Keratinocyte (primary cell): Measurements from ENCODE around the gene PABPN1. TPM values are rescaled to one million over a fixed set of nuclear protein-coding genes. Genes with fewer than 3 reads are reported as not detected.
"Not testable (repeated sequence)": the region's sequence is repeated elsewhere in the genome, so short reads cannot be mapped to it uniquely, and the experiment has no call there.

Source experiments
- DNase-seq: peaks from one replicate; pipeline ENCODE4 v3.0.0-alpha.2; 2011; ENCODE audit warnings: low read depth, missing footprints, low spot score
- FAIRE-seq: peaks from 2 replicates; lab custom pipeline; 2011; peaks lifted over from hg19 to GRCh38; lab: Jason Lieb, UNC
- H2AFZ ChIP-seq: 2 replicates; pipeline ENCODE4 v1.6.0; 2012; ENCODE audit warnings: low read length, control low read depth, inconsistent platforms; ENCODE audit not compliant: control insufficient read depth
- H3K27ac ChIP-seq: 2 replicates; pipeline ENCODE4 v1.5.1; 2011; ENCODE audit warnings: low read length; ENCODE audit not compliant: control insufficient read depth, insufficient read depth
- H3K27me3 ChIP-seq: 3 replicates; pipeline ENCODE4 v1.6.0; 2011; ENCODE audit warnings: low read length; ENCODE audit not compliant: control insufficient read depth, insufficient read depth; ENCODE audit errors: extremely low read depth
- H3K36me3 ChIP-seq, 2 experiments: 2 replicates in 1 of 2; 3 replicates in 1 of 2; pipeline ENCODE4 v1.5.1; 2011; ENCODE audit warnings: low read length in 2 of 2, mild to moderate bottlenecking in 1 of 2; ENCODE audit not compliant: control insufficient read depth in 2 of 2, insufficient read depth in 2 of 2; ENCODE audit errors: extremely low read depth in 1 of 2
- H3K4me1 ChIP-seq: 3 replicates; pipeline ENCODE4 v1.5.1; 2011; ENCODE audit warnings: low read length; ENCODE audit not compliant: control insufficient read depth, insufficient read depth; ENCODE audit errors: extremely low read depth
- H3K4me2 ChIP-seq: 3 replicates; pipeline ENCODE4 v1.6.0; 2011; ENCODE audit warnings: low read depth, low read length; ENCODE audit not compliant: control insufficient read depth, insufficient read depth; ENCODE audit errors: extremely low read depth
- H3K4me3 ChIP-seq, 3 experiments: fragments of 200-600 bp in 1 of 3; sonication (generic) in 1 of 3; 2 replicates in 2 of 3; 3 replicates in 1 of 3; pipeline ENCODE4 v1.5.1; 2011 to 2016; ENCODE audit warnings: low read length in 3 of 3, mild to moderate bottlenecking in 3 of 3, control low read depth in 2 of 3, inconsistent platforms in 1 of 3, low read depth in 1 of 3, mixed read lengths in 1 of 3, mixed run types in 1 of 3, moderate library complexity in 1 of 3; ENCODE audit not compliant: control insufficient read depth in 2 of 3, insufficient read depth in 2 of 3; ENCODE audit errors: extremely low read depth in 1 of 3
- H3K79me2 ChIP-seq: 2 replicates; pipeline ENCODE4 v1.6.0; 2012; ENCODE audit warnings: low read length; ENCODE audit not compliant: control insufficient read depth, insufficient read depth
- H3K9ac ChIP-seq: 3 replicates; pipeline ENCODE4 v1.6.0; 2011; ENCODE audit warnings: low read length; ENCODE audit not compliant: control insufficient read depth, insufficient read depth; ENCODE audit errors: extremely low read depth
- H3K9me1 ChIP-seq: 3 replicates; pipeline ENCODE4 v1.6.0; 2011; ENCODE audit warnings: low read length; ENCODE audit not compliant: control insufficient read depth, insufficient read depth; ENCODE audit errors: extremely low read depth
- H3K9me3 ChIP-seq: 2 replicates; pipeline ENCODE4 v1.5.1; 2012; ENCODE audit warnings: low read depth, low read length; ENCODE audit not compliant: control insufficient read depth
- H4K20me1 ChIP-seq: 3 replicates; pipeline ENCODE4 v1.6.0; 2011; ENCODE audit warnings: low read length; ENCODE audit not compliant: control insufficient read depth, insufficient read depth; ENCODE audit errors: extremely low read depth
- CTCF ChIP-seq, 3 experiments: IDR thresholded peaks in 1 of 3; conservative IDR thresholded peaks in 1 of 3; optimal IDR thresholded peaks in 1 of 3; 2 replicates in 2 of 3; 3 replicates in 1 of 3; pipeline versions ENCODE3 to v1.5.1; 2011; ENCODE audit warnings: low read length in 3 of 3, mild to moderate bottlenecking in 3 of 3, moderate library complexity in 2 of 3, control low read depth in 1 of 3, inconsistent platforms in 1 of 3; ENCODE audit not compliant: insufficient read depth in 2 of 3; ENCODE audit errors: extremely low read depth in 1 of 3
- EZH2 ChIP-seq: IDR thresholded peaks from one replicate; pipeline ENCODE4 v1.6.1; 2012; ENCODE audit warnings: inconsistent platforms, mild to moderate bottlenecking, low read length, moderate library complexity
- dilution Hi-C: fragments of 300-500 bp; cut with MboI; formaldehyde crosslinking; loops from one replicate; pipeline ENCODE4 v1.7.0; 2020; ENCODE audit warnings: low sequenced_read_pairs; ENCODE audit not compliant: extremely low pct_ligation_motif_present
- polyA plus RNA-seq, 5 experiments: library from polyadenylated mRNA; depleted of rRNA in 3 of 5; stranded (reverse) in 3 of 5; stranded (forward) in 1 of 5; unstranded in 1 of 5; fragments of >200 nt; gene quantifications; 1 replicate in 1 of 5; 2 replicates in 3 of 5; 3 replicates in 1 of 5; pipeline versions ENCODE4 v1.2.1 to v1.2.3, GENCODE V29; 2011 to 2012; ENCODE audit warnings: missing spikeins in 2 of 5, low read depth in 1 of 5, low replicate concordance in 1 of 5

The PABPN1 gene
- polyA plus RNA-seq, 1 donor (not counting 4 experiments of a cell fraction or from before 2014, with no cell fraction given) = 185 TPM

GRCh38 chr14:23277189-23277588 lies 44.1 kb upstream of the PABPN1 start:
- H3K27me3 ChIP-seq = no peaks in the 10 kb centered on the region
- no peaks in the 10 kb centered on the region for H3K9me3 ChIP-seq
- DNase-seq (no peak), FAIRE-seq (no peak)
- no peak overlapping the region for H2AFZ ChIP-seq
- H4K20me1 ChIP-seq = no peaks in the 10 kb centered on the region
- no peak for TF ChIP-seq CTCF (optimal IDR thresholded peaks at IDR 0.05 in 1 of 3, IDR thresholded peaks at IDR 0.05 in 1 of 3, conservative IDR thresholded peaks at IDR 0.05 in 1 of 3; ENCODE audit: extremely low read depth in 1 of 3, insufficient read depth in 2 of 3, low read length in 3 of 3)
- no peak for TF ChIP-seq EZH2
- H3K79me2 ChIP-seq = peaks cover 18% of the 10 kb centered on the region
- H3K27ac ChIP-seq = no peak overlapping the region
- H3K9ac ChIP-seq = no peak overlapping the region
- no peak overlapping the region for H3K4me3 ChIP-seq
- no peaks in the 10 kb centered on the region for H3K9me1 ChIP-seq
- peaks cover 13 to 14% of the 10 kb centered on the region in 2 experiments for H3K36me3 ChIP-seq
- no peak overlapping the region for H3K4me2 ChIP-seq
- H3K4me1 ChIP-seq = no peaks in the 10 kb centered on the region
- dilution Hi-C loops = no loop called here

- H3K36me3 ChIP-seq = peaks cover 15% of the 10 kb centered on the region in 2 experiments
- H3K4me1 ChIP-seq, H3K9me1 ChIP-seq, DNase-seq, H3K9me3 ChIP-seq, FAIRE-seq, H3K27ac ChIP-seq, H3K4me2 ChIP-seq, dilution Hi-C loops, H3K9ac ChIP-seq, H4K20me1 ChIP-seq, H3K4me3 ChIP-seq, H2AFZ ChIP-seq, H3K27me3 ChIP-seq: not testable (repeated sequence)
- peaks cover 26% of the 10 kb centered on the region for H3K79me2 ChIP-seq
Measured at GRCh38 chr14:23277928-23278327, 43.3 kb upstream of the PABPN1 start.

GRCh38 chr14:23281247-23281646 lies 40.0 kb upstream of the PABPN1 start:
- Histone ChIP-seq H3K27me3 (no peaks in the 10 kb centered on the region), H2AFZ (no peak overlapping the region), H3K9ac (no peak overlapping the region), H3K4me1 (peaks cover 6% of the 10 kb centered on the region), H3K36me3 (peaks cover 10 to 14% of the 10 kb centered on the region in 2 experiments), H3K9me1 (no peaks in the 10 kb centered on the region), H3K79me2 (peaks cover 52% of the 10 kb centered on the region), H3K27ac (no peak overlapping the region), H3K4me2 (no peak overlapping the region), H4K20me1 (no peaks in the 10 kb centered on the region), H3K4me3 (no peak overlapping the region), H3K9me3 (no peaks in the 10 kb centered on the region)
- dilution Hi-C loops = no loop called here
- no peak for DNase-seq
- no peak for FAIRE-seq
- TF ChIP-seq CTCF (optimal IDR thresholded peaks at IDR 0.05 in 1 of 3, IDR thresholded peaks at IDR 0.05 in 1 of 3, conservative IDR thresholded peaks at IDR 0.05 in 1 of 3; ENCODE audit: extremely low read depth in 1 of 3, insufficient read depth in 2 of 3, low read length in 3 of 3) (no peak), EZH2 (no peak)
